ENCODE results near the gene ZFYVE28. TPM values are rescaled to one million over a fixed set of nuclear protein-coding genes. Genes with fewer than 3 reads are reported as not detected.

The ZFYVE28 gene
- total RNA-seq, 1 donor from 2014 or later = 2.0 TPM

DNA sequence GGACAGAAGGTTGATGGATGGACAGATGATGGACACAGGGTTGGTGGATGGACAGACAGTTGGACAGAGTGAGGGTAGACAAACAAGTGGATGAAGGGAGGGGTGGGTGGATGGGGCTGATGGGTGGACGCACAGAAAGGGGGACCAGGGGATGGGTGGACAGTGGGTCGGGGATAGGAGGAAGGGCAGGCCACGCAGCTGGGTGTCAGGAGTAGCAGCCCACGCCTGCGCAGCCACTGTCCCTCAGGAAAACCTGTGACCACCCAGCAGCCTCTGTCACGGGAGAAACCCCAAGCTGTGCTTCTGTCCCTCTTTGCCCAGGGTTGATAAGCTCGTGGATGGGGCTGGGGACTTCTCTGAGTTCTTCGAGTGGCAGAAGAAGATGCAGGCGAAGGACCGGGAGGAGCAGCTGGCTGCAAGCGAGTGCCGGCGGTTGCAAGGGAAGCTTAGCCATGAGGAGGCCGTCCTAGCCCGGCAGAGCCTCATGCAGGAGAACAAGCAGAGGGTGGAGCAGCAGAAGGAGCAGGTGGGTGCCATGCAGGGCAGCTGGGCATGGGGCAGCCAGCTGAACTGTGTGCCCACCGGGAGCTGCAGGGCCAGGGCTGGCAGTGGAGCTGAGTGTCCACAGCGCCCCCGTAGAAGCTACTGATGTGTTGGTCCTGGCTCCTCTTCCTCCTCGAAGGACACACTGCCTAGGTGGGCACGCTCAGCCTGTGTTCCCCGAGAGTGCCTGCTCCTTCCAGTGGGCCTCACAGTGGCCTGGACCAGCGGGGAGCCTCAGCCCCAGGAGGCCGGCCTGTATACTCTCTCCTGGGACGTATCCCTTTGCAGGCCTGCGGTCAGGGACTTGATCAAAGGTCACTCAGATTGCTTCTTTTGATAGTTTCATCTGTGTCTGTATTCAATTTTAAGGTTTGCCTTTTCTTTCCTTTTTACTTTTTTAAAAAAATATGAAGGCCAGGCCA, 33.7 kb upstream of the ZFYVE28 start:
- no peak overlapping the region for H3K4me3 ChIP-seq (ENCODE audit: low read depth, low read length)
- TF ChIP-seq CTCF (IDR thresholded peaks at IDR 0.05; ENCODE audit: insufficient read depth, low read length, poor library complexity, severe bottlenecking) = no peak
- no peak for DNase-seq (ENCODE audit: low read depth)

DNA sequence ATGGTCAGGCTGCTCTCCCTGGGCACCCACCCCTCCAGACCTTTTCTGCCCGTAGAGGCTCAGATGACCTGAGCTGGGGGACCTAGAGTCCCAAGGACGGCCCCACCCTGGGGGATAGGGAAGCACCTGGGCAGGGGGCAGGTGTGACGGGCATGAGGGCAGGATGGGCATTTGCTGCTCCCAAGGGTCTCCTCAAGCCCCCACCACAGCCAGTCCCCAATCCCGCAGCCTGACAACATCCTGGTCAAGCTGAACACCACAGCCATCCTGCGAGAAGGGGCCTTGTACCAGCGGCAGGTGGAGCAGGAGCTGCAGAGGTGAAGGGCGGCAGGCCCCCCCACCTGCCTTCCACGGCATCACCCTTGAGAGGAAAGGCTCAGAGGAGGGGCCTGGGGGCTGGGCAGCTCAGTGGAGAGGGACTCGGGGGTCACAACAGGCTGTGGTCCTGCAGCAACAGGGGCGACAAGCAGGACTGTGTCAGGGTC, 32.6 kb upstream of the ZFYVE28 start:
- no peak overlapping the region for H3K4me3 ChIP-seq (ENCODE audit: low read depth, low read length)

More for the DNA sequence above, 33.7 kb upstream of the ZFYVE28 start:
- Histone ChIP-seq H3K27me3 (ENCODE audit: control insufficient read depth, insufficient read depth, low read length) (peaks cover 6% of the 10 kb centered on the region), H3K36me3 (ENCODE audit: control insufficient read depth, insufficient read depth, low read length) (no peaks in the 10 kb centered on the region)

GRCh38 chr4:2450394-2451035, 32.1 kb upstream of the ZFYVE28 start:
- no peak for DNase-seq (ENCODE audit: low read depth)
- TF ChIP-seq CTCF (IDR thresholded peaks at IDR 0.05; ENCODE audit: insufficient read depth, low read length, poor library complexity, severe bottlenecking) = no peak
- no peaks in the 10 kb centered on the region for H3K36me3 ChIP-seq (ENCODE audit: control insufficient read depth, insufficient read depth, low read length)
- peaks cover 6% of the 10 kb centered on the region for H3K27me3 ChIP-seq (ENCODE audit: control insufficient read depth, insufficient read depth, low read length)
- no peak overlapping the region for H3K4me3 ChIP-seq (ENCODE audit: low read depth, low read length)

More for the DNA sequence above, 32.6 kb upstream of the ZFYVE28 start:
- Histone ChIP-seq H3K36me3 (ENCODE audit: control insufficient read depth, insufficient read depth, low read length) (no peaks in the 10 kb centered on the region), H3K27me3 (ENCODE audit: control insufficient read depth, insufficient read depth, low read length) (peaks cover 6% of the 10 kb centered on the region)
- DNase-seq (ENCODE audit: low read depth) = no peak
- TF ChIP-seq CTCF (IDR thresholded peaks at IDR 0.05; ENCODE audit: insufficient read depth, low read length, poor library complexity, severe bottlenecking) = no peak

DNA sequence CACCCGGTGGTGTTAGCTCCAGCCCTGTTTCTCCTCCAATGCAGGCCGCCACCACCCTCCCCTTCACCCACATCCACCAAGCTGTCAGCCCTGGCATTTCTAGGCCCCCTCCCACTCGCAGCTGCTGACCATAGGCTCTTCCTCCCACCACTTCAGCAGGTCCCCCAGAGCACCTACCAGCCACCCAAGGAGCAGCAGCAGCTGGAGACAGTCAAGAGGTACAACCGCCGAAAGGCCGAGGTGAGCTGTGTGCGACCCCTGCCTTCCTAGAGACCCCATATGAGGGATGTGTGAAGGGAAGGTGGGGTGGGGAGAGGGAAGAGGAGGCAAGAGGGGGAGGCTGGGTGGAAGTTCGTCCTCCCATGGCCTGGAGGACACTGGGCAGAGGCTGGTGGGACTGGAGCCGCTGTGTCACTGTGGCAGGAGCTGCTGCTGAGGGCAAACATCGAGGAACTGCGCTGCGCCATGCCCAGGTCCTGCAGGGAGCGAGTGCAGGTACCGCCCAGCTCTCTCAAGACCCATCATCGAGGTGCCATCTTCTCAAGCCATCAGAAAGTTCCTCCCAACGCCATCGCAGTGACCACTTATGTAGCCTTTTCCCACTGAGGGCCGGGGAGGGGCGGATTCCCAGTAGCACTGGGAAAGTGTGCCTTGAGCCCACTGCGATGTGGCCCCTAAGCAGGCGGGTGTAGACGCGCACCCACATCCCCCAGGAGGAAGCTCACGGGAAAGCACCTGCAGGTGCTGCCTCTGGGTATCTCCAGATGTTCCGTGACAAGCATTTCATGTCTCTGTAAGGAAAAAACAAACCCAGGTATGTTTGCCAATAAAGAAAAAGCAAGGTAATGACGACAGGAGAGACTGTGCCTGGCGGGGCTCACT, 31.3 kb upstream of the ZFYVE28 start:
- Histone ChIP-seq H3K27me3 (ENCODE audit: control insufficient read depth, insufficient read depth, low read length) (peaks cover 6% of the 10 kb centered on the region), H3K4me3 (ENCODE audit: low read depth, low read length) (no peak overlapping the region), H3K36me3 (ENCODE audit: control insufficient read depth, insufficient read depth, low read length) (no peaks in the 10 kb centered on the region)
- TF ChIP-seq CTCF (IDR thresholded peaks at IDR 0.05; ENCODE audit: insufficient read depth, low read length, poor library complexity, severe bottlenecking) = no peak
- DNase-seq (ENCODE audit: low read depth) = no peak

DNA sequence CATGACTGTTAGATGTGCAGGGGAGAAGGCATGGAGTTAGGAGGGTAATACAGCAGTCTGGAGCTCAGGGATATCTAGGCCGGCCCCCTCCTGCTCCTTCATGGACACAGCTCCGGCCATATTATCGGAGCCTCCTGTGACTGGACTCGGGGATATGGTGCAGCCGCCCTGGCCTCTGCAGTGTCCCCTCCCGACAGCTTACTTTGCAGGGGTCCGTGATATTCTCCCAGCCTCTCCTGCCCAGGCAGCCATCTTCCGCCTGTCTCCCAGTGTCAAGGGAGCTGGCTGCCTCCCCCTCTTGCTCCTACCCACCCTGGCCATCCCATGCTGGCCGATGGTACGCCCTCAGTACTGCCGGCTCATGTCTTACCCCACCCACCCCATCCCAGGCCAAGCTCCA, 30.6 kb upstream of the ZFYVE28 start:
- TF ChIP-seq CTCF (IDR thresholded peaks at IDR 0.05; ENCODE audit: insufficient read depth, low read length, poor library complexity, severe bottlenecking) = no peak
- DNase-seq (ENCODE audit: low read depth) = no peak
- no peak overlapping the region for H3K4me3 ChIP-seq (ENCODE audit: low read depth, low read length)
- no peaks in the 10 kb centered on the region for H3K36me3 ChIP-seq (ENCODE audit: control insufficient read depth, insufficient read depth, low read length)
- peaks cover 6% of the 10 kb centered on the region for H3K27me3 ChIP-seq (ENCODE audit: control insufficient read depth, insufficient read depth, low read length)

Measured in kidney epithelial cell (primary cell).